Hepatocyte (in vitro differentiated cells): ENCODE results near the gene RAB42.

Experiments used
- CTCF ChIP-seq: fragments of 200-600 bp; sonication (generic); IDR thresholded peaks from 2 replicates; pipeline ENCODE4 v1.5.1; 2016; ENCODE audit warnings: antibody characterized with exemption, mild to moderate bottlenecking; ENCODE audit not compliant: poor library complexity
- EZH2 ChIP-seq: fragments of 200-600 bp; sonication (generic); IDR thresholded peaks from 2 replicates; pipeline ENCODE4 v1.6.1; 2016; ENCODE audit warnings: antibody characterized with exemption, mild to moderate bottlenecking, borderline replicate concordance

GRCh38 chr1:28591708-28592320 is at the start of gene RAB42:
- TF ChIP-seq CTCF (no peak), EZH2 (no peak)
